Left kidney (tissue), 8 donors: ENCODE results near the gene IQSEC2. TPM values are rescaled to one million over a fixed set of nuclear protein-coding genes. Genes with fewer than 3 reads are reported as not detected.

Experiments
- DNase-seq: peaks from one replicate; pipeline ENCODE4 v3.0.0-alpha.2; 2013
- long read RNA-seq, 8 donors: transcript quantifications; one replicate each; lab custom pipeline, GENCODE V29; 2026
- polyA plus RNA-seq: library from polyadenylated mRNA; unstranded; fragments of 120-200 nt; gene quantifications from one replicate; pipeline ENCODE4 v1.2.1, GENCODE V29; 2013; ENCODE audit not compliant: insufficient read length

The IQSEC2 gene
- 17.2 TPM for polyA plus RNA-seq
- long read RNA-seq, donor 1 = 0 reads
- long read RNA-seq, donor 2, partial matches to known transcripts = 0 of 5 reads
- long read RNA-seq, donor 2, other reads (novel, unspliced or antisense) = 0 of 5 reads
- long read RNA-seq, donor 3, partial matches to known transcripts = 0 of 1 reads
- long read RNA-seq, donor 3, other reads (novel, unspliced or antisense) = 0 of 1 reads
- long read RNA-seq, donor 4 = 0 reads
- long read RNA-seq, donor 5, transcript IQSEC2-210 (3 exons, 936 nt) = major isoform, 8 of 11 reads
- long read RNA-seq, donor 5, partial matches to known transcripts = 0 of 11 reads
- long read RNA-seq, donor 5, other reads (novel, unspliced or antisense) = 0 of 11 reads
- long read RNA-seq, donor 6, transcript IQSEC2-210 (3 exons, 936 nt) = major isoform, 5 of 11 reads
- long read RNA-seq, donor 6, partial matches to known transcripts = 5 of 11 reads
- long read RNA-seq, donor 6, other reads (novel, unspliced or antisense) = 0 of 11 reads
- long read RNA-seq, donor 7, partial matches to known transcripts = 0 of 7 reads
- long read RNA-seq, donor 7, other reads (novel, unspliced or antisense) = 0 of 7 reads
- long read RNA-seq, donor 8, partial matches to known transcripts = 0 of 1 reads
- long read RNA-seq, donor 8, other reads (novel, unspliced or antisense) = 0 of 1 reads

- peak; percentile 87 for DNase-seq
Observed at GRCh38 chrX:53281321-53281822, at the start of gene IQSEC2. IQSEC2 (minus strand) TSS chrX:53281584.

GRCh38 chrX:53330331-53330730 lies 48.9 kb upstream of the IQSEC2 start:
- no peak for DNase-seq

GRCh38 chrX:53324803-53325202 lies 43.4 kb upstream of the IQSEC2 start:
- DNase-seq = no peak

- no peak for DNase-seq
Observed at GRCh38 chrX:53324085-53324484, 42.7 kb upstream of the IQSEC2 start.

GRCh38 chrX:53323196-53323595 lies 41.8 kb upstream of the IQSEC2 start:
- no peak for DNase-seq

- DNase-seq = no peak
Observed at GRCh38 chrX:53321943-53322497, 40.6 kb upstream of the IQSEC2 start.

GRCh38 chrX:53321230-53321942 lies 40.0 kb upstream of the IQSEC2 start:
- no peak for DNase-seq

GRCh38 chrX:53320543-53321229 lies 39.3 kb upstream of the IQSEC2 start:
- DNase-seq = no peak

- DNase-seq = no peak
Observed at GRCh38 chrX:53319614-53320542, 38.5 kb upstream of the IQSEC2 start.

- DNase-seq = no peak
Observed at GRCh38 chrX:53318766-53319353, 37.5 kb upstream of the IQSEC2 start.

- peak; percentile 55 for DNase-seq
Observed at GRCh38 chrX:53317365-53318069, 36.1 kb upstream of the IQSEC2 start.

GRCh38 chrX:53316860-53317237 lies 35.5 kb upstream of the IQSEC2 start:
- no peak for DNase-seq

GRCh38 chrX:53316111-53316859 lies 34.9 kb upstream of the IQSEC2 start:
- no peak for DNase-seq

GRCh38 chrX:53313728-53314105 lies 32.3 kb upstream of the IQSEC2 start:
- DNase-seq = no peak

GRCh38 chrX:53312946-53313727 lies 31.8 kb upstream of the IQSEC2 start:
- peak; percentile 63 for DNase-seq

- DNase-seq = no peak
Observed at GRCh38 chrX:53309837-53310236, 28.5 kb upstream of the IQSEC2 start.

- DNase-seq = no peak
Observed at GRCh38 chrX:53308836-53309235, 27.5 kb upstream of the IQSEC2 start.
